Body of pancreas (tissue), 4 donors: ENCODE measurements around the gene TPD52L2. TPM values are rescaled to one million over a fixed set of nuclear protein-coding genes. Genes with fewer than 3 reads are reported as not detected.

Experiments
- ATAC-seq: fragments of 150-250 bp; one replicate; pipeline ENCODE4 v1.9.1; 2016
- DNase-seq, 4 donors: peaks; one replicate each; pipeline ENCODE4 v3.0.0-alpha.2; 2019
- H3K27ac ChIP-seq, 4 donors: fragments of 200-600 bp; sonication (generic); 1 replicate in 3 of 4; 2 replicates in 1 of 4; pipeline versions ENCODE4 v1.5.1 to v1.6.1; 2016 to 2019; ENCODE audit warnings: mild to moderate bottlenecking in 1 of 4, mixed read lengths in 1 of 4, moderate library complexity in 1 of 4
- H3K27me3 ChIP-seq, 2 donors: fragments of 200-600 bp; sonication (generic); one replicate each; pipeline ENCODE4 v1.6.0; 2016; ENCODE audit warnings: mild to moderate bottlenecking in 1 of 2
- H3K36me3 ChIP-seq, 2 donors: fragments of 200-600 bp; sonication (generic); replicated peaks in 1 of 2; 2 replicates each; pipeline ENCODE4 v1.5.1; 2016; ENCODE audit warnings: low read depth in 2 of 2; ENCODE audit not compliant: insufficient read depth in 1 of 2
- H3K4me1 ChIP-seq: fragments of 200-600 bp; sonication (generic); one replicate; pipeline ENCODE4 v1.6.0; 2016
- H3K4me3 ChIP-seq, 2 donors: fragments of 200-600 bp; sonication (generic); 1 replicate in 1 of 2; 2 replicates in 1 of 2; pipeline ENCODE4 v1.5.1; 2016 to 2019
- H3K9me3 ChIP-seq, 3 donors: fragments of 200-600 bp; sonication (generic); 1 replicate in 2 of 3; 2 replicates in 1 of 3; pipeline ENCODE4 v1.5.1; 2016
- CTCF ChIP-seq, 7 experiments: fragments of 450-650 bp in 4 of 7; fragments of 200-600 bp in 3 of 7; sonication (generic) in 3 of 7; IDR thresholded peaks; one replicate each; pipeline ENCODE4 v1.5.1; 2016 to 2019; ENCODE audit warnings: antibody characterized with exemption in 7 of 7
- POLR2A ChIP-seq, 3 donors: fragments of 450-650 bp; IDR thresholded peaks; one replicate each; pipeline ENCODE4 v1.6.1; 2016; ENCODE audit warnings: antibody characterized with exemption in 3 of 3, mild to moderate bottlenecking in 2 of 3
- WGBS, 2 donors: methylation state at CpG; one replicate each; pipeline ENCODE4 v1.1.5; 2017; 5-methylcytosine and 5-hydroxymethylcytosine counted together
- intact Hi-C: fragments of 100-400 bp; cut with DNase I; formaldehyde crosslinking; loops from one replicate; pipeline ENCODE4 v1.15.1; 2023
- total RNA-seq, 2 donors: library from RNA; depleted of rRNA; stranded (reverse); fragments of >200 nt; gene quantifications; one replicate each; pipeline ENCODE4 v1.1.0, GENCODE V29; 2016

The TPD52L2 gene
- total RNA-seq, 2 donors from 2014 or later = 31.4 to 47.1 TPM

- no peak for ATAC-seq
- Histone ChIP-seq H3K9me3 (no peaks in the 10 kb centered on the region), H3K27me3 (no peaks in the 10 kb centered on the region), H3K27ac (no peak overlapping the region), H3K4me1 (no peaks in the 10 kb centered on the region), H3K4me3 (no peak overlapping the region), H3K36me3 (peaks cover 0 to 22% of the 10 kb centered on the region in 2 donors)
- DNase-seq = no peak
- WGBS, 2 donors = 89 to 91% methylated on average over 20 to 27 of the region's 28 CpGs
- TF ChIP-seq POLR2A (IDR thresholded peaks at IDR 0.05) (no peak), CTCF (IDR thresholded peaks at IDR 0.05) (no peak)
- intact Hi-C loops = no loop called here
Measured at GRCh38 chr20:63882257-63883200, 17.5 kb downstream of the TPD52L2 start.

- Histone ChIP-seq H3K4me1 (no peaks in the 10 kb centered on the region), H3K36me3 (peaks cover 0 to 22% of the 10 kb centered on the region in 2 donors), H3K27me3 (no peaks in the 10 kb centered on the region), H3K9me3 (no peaks in the 10 kb centered on the region), H3K4me3 (no peak overlapping the region), H3K27ac (no peak overlapping the region)
- TF ChIP-seq POLR2A (IDR thresholded peaks at IDR 0.05) (no peak), CTCF (IDR thresholded peaks at IDR 0.05) (no peak)
- intact Hi-C loops = no loop called here
- ATAC-seq (no peak), DNase-seq (no peak)
- 85 to 100% methylated on average over 2 to 6 of the region's 6 CpGs for WGBS, 2 donors
Measured at GRCh38 chr20:63883201-63883593, 18.1 kb downstream of the TPD52L2 start.

- TF ChIP-seq CTCF (IDR thresholded peaks at IDR 0.05) = no peak
- TF ChIP-seq POLR2A (IDR thresholded peaks at IDR 0.05) = no peak
- Histone ChIP-seq H3K4me1 (no peaks in the 10 kb centered on the region), H3K36me3 (peaks cover 0 to 22% of the 10 kb centered on the region in 2 donors), H3K9me3 (no peaks in the 10 kb centered on the region), H3K27me3 (no peaks in the 10 kb centered on the region), H3K27ac (no peak overlapping the region), H3K4me3 (no peak overlapping the region)
- 66 to 76% methylated on average over 7 to 21 of the region's 21 CpGs for WGBS, 2 donors
- no peak for DNase-seq
- ATAC-seq = no peak
- intact Hi-C loops = no loop called here
Measured at GRCh38 chr20:63884506-63885263, 19.6 kb downstream of the TPD52L2 start.

- H3K9me3 ChIP-seq = no peaks in the 10 kb centered on the region
- DNase-seq (no peak), ATAC-seq (no peak)
- 87 to 89% methylated on average over 17 to 26 of the region's 27 CpGs for WGBS, 2 donors
- H3K27ac ChIP-seq = no peak overlapping the region
- H3K4me1 ChIP-seq = no peaks in the 10 kb centered on the region
- H3K4me3 ChIP-seq = no peak overlapping the region
- no peak for TF ChIP-seq CTCF (IDR thresholded peaks at IDR 0.05)
- no peak for TF ChIP-seq POLR2A (IDR thresholded peaks at IDR 0.05)
- intact Hi-C loops = no loop called here
- H3K27me3 ChIP-seq = no peaks in the 10 kb centered on the region
- H3K36me3 ChIP-seq = peaks cover 6 to 22% of the 10 kb centered on the region in 2 donors
Measured at GRCh38 chr20:63885264-63886053, 20.4 kb downstream of the TPD52L2 start.
